RPMI7951 (cell line): Measurements from ENCODE around the gene TBC1D2B. TPM values are rescaled to one million over a fixed set of nuclear protein-coding genes. Genes with fewer than 3 reads are reported as not detected.

ENCODE experiments used
- DNase-seq: peaks from one replicate; pipeline ENCODE4 v3.0.0-alpha.2; 2012; ENCODE audit warnings: low read depth
- total RNA-seq: library from RNA; depleted of rRNA; stranded (reverse); fragments of >200 nt; shearing (Covaris generic); gene quantifications from 2 replicates; pipeline ENCODE4 v1.2.3, GENCODE V29; 2014

The TBC1D2B gene
- total RNA-seq, 1 experiment from 2014 or later = 14.5 TPM

DNA sequence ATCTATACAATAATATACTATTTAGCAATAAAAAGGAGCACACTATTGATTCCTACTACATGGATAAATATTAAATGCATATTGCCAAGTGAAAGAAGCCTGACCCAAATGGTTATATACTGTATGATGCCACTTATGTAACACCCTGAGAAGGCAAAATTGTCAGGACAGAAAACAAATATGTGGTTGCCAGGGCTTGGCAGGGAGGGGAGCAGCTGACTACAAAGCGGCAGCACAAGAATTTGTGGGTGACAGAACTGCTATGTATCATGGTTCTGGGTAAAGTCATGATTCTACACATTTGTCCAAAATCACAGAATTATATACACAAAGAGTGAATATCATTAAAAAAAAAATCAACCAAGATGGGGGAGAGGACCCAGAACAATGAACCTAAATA is 22.5 kb downstream of the TBC1D2B start:
- DNase-seq = no peak

GRCh38 chr15:78054518-78054917 is 23.0 kb downstream of the TBC1D2B start:
- no peak for DNase-seq

- DNase-seq = no peak
These were observed 25.0 kb downstream of the TBC1D2B start for GRCh38 chr15:78052545-78052944.

GRCh38 chr15:78052001-78052401 is 25.5 kb downstream of the TBC1D2B start:
- no peak for DNase-seq

- DNase-seq = no peak
These were observed 25.9 kb downstream of the TBC1D2B start for GRCh38 chr15:78051596-78051995.

DNA sequence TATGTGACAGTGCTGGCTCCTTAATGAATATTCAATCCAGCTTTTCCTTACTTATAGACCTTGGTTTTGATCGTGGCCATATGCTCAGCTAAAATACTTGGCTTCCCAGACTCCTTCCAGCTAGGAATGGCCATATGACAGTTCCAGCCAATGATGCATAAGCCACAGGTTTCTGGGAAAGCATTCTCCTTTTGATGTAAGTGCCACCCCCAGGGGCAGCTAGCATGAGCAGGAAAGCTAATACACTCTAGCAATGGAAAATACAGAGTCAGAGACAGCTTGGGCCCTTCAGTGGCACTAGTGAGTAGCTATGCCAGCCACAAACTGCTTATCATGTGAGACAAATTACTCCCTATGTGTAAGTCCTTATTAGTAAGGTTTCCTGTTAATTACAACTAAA is 26.7 kb downstream of the TBC1D2B start:
- no peak for DNase-seq

GRCh38 chr15:78050441-78050809 is 27.1 kb downstream of the TBC1D2B start:
- no peak for DNase-seq

DNA sequence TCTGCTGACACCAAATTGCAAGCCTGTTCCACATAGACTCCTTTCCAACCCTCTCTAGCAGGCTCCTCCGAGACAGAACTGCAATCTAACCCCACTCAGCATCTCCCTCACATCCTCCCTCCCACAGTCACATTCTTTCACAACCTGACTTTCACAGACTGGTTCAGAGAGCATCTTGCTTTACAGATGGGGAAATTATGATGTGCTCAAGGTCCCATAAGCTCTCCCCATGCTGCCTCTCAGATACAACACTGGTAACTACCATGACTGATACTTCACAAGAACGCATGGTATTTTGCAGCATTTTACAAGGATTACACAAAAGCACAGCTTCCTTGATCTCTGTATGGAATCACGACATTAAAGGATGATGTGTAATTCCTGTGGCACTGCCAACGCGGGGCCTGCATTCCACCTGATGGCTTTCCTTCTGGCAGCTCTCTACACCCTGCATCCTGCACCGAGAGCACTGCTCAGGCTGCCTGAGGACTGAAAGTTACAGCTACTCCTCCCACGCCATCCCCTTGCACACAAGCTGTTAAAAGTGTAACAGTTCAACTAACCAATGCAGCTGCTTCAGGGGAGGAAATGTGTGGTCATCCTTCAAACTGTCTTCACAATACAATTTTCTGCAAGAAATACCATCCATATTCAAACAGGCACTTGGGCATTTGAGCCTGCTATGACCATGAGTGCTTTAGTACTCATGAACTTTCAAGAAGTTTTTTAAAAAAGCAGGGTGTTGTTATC is 27.6 kb downstream of the TBC1D2B start:
- peak; percentile 24 for DNase-seq

DNA sequence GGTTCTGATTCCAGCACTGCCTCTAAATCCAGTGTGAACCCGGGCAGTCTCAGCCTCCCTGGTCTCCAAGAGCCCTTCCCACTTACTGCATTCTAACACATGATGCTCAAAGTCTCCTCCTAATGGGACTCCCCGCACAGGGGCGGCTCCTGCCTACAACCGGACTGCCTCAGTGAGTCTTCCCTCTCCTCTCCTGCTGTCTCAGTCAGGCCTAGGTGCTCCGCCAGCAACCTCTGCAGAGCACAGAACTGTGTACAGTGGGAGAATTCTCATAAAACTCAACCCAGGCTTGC is 28.9 kb downstream of the TBC1D2B start:
- no peak for DNase-seq

DNA sequence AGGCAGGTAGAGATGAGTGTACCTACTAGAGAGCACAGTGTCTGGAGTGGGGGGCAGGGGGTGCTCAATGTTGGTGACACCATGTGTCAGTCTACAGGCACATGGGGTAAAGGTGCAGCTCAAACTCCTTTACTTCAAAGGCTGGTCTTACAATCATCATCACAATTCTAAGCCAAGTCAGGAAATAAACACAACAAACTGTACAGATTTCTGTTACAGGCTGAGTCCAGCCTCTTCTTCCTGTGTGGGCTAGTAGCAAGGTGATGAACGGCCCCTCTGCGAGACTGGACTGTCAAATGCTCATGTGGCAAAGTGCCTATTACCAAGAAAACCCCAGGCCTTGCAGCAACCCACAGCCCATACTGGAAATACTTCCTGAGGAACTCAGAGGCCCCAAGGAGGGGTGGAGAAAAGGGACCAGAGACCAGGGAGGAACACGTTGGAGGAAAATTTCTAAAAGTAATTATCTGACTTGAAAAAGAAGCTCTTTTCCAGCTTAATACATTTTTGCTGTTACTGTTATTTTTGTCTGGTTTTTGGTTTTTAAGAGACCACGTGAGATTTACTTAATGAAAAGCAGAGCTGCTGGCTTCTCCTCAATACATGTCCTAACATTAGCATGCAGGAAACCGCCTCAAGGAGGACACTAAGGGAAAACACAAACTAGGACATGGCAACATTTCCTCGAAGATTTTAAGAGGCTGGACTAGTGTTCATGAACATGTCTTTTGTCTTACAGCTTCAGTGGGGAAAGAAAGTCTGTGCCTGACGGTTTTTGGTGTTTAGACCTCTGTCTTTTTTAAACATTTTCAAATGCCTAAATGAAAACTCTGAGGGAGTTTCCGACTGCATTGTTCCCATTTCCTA is 29.5 kb downstream of the TBC1D2B start:
- DNase-seq = peak; percentile 79

DNA sequence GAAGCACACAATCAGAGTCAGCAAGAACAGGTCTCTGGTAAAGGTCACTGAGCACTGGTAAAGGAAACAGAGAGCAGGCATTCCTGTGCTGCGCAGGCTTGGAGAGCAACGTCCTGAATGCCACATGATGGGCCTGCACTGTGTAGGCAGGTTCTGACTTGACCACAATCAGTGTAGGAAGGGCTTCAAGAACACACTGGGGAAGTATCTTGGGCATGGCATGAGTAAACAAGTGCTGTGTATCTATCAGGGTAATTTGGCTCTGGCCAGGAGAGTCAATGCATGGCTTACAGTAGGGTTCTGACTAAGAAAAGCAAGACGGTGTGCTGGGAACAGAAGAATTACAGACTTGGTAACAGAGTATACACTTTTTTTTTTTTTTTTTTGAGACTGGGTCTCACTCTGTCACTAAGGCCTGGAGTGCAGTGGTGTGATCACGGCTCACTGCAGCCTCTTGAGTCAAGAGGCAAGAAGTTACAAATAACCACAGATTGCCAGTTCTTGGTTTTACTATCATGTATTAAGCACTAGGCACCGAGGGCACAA is 30.6 kb downstream of the TBC1D2B start:
- DNase-seq = no peak

DNA sequence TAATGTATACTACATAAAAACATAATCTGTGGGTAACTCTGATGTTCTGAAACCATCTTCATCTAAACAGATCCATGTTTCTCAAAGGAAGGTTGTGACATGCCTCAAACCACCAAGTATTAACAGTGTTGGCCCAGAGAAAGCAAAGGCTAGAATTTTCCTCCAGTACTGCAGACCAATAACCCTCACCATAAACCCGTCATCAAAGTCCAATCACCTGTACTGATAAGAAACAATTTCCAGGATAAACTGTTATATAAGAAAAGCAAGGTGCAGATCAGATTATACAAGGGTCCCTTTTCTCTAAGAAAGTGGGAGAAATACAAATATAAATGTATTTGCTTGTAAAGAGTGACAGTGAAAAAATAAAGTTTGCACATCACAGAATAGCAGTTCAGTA is 32.3 kb downstream of the TBC1D2B start:
- no peak for DNase-seq

- peak; percentile 47 for DNase-seq
These were observed 32.9 kb downstream of the TBC1D2B start for GRCh38 chr15:78044407-78045155.

DNA sequence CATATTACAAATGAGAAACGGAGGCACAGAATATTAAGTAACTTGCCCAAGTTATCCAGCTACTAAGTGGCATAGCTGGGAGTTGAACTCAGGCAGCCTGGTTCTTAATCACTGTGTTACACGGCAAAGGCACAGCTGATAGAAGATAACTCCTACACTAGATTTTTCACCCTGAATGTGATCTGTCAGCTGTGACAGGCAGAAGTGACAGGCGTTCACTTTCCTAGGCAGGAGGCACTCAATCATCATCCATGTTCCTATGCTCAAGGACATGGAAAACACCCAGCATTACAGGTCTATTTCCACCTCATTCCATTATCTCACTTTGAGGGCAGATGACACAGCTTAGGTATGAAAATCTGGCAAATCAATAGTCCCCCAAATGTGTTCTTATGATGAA is 35.6 kb downstream of the TBC1D2B start:
- no peak for DNase-seq

GRCh38 chr15:78040653-78041244 is 36.8 kb downstream of the TBC1D2B start:
- no peak for DNase-seq

- no peak for DNase-seq
These were observed 38.8 kb downstream of the TBC1D2B start for GRCh38 chr15:78038585-78039247.

GRCh38 chr15:78037779-78038305 is 39.7 kb downstream of the TBC1D2B start:
- no peak for DNase-seq

DNA sequence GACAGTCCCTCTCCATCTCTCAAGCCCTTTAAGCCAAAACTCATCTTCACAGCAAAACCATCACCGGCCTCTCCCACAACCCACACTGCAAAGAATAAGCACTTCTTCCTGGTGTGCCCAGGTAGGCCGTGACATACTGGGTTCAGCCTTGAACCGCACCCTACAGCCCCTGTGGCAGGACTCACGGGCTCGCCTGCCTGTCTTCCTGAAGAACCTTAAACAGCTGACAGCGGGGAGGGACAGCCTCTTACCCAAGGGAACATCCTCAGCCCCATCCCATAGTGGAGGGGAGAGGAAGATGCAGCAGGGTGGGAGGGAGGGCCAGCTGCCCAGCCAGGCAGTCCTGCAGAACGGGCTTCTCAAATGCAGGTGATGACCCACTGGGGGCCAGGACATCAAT is 40.2 kb downstream of the TBC1D2B start:
- DNase-seq = no peak

DNA sequence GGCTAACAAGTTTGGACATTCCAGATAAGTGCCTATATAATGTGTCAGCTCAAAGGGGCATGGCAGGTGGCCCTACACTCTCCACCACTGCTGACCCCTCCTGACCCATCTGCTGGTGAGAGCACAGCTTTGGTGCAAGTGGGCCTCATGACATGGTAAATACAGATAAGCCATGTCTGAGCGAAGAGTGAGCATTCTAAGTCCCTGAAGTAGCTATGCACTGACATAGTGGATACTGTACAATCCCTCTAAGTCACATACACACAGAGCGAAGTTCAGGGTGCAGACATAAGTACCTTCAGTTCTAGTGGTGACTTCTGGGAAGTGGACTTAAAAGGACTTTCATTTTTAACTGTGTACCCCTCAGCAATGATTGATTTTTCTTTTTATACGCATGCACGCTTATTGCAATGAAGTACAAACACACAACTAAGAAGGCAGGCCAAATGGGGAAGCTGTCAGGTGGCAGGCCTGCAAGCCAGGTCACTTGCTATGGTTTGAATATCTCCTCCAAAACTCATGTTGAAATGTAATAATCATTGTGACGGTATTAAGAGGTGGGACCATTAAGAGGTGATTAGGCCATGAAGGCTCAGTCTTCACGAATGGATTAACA is 41.5 kb downstream of the TBC1D2B start:
- no peak for DNase-seq

DNA sequence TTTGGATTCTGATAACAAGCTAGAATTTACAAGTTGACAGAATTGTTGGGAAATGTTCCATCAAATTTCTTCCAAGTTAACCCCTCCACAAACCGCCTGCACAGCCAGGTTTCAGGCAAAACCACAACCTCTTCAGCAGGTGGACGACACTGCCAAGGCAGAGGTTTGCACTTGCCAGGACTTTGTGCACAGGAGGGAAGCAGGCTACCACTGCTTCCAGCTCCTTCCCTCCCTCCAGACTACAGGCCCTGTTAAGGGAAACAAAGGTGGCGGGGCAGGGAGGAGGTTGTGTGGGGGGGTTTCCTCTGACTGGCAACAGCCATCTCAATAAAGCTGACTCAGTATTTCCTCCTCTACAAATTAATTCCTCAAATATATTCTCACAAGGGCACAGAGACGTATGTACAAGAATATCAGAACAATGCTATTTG is 42.2 kb downstream of the TBC1D2B start:
- no peak for DNase-seq
